ENCODE results near the gene TXNRD2.

- TF ChIP-seq CTCF (IDR thresholded peaks at IDR 0.05; ENCODE audit: borderline replicate concordance, extremely low read depth, low read length, poor library complexity, severe bottlenecking) (peak; percentile 68), EZH2 (IDR thresholded peaks at IDR 0.05; ENCODE audit: borderline replicate concordance, low read depth, low read length, severe bottlenecking) (no peak)
Measured at GRCh38 chr22:19891317-19892256, 50.0 kb downstream of the TXNRD2 start.
